Transverse colon (tissue), 4 donors: ENCODE measurements around the gene TSPAN9.

ENCODE experiments used
- EP300 ChIP-seq: sonication (generic); formaldehyde crosslinking; IDR thresholded peaks from one replicate; pipeline ENCODE4 v1.6.1; 2017; ENCODE audit warnings: antibody characterized with exemption, low read depth
- POLR2AphosphoS5 ChIP-seq, 3 donors: sonication (generic); formaldehyde crosslinking; IDR thresholded peaks; one replicate each; pipeline ENCODE4 v1.6.1; 2016; ENCODE audit warnings: antibody characterized with exemption in 3 of 3
- TF ChIP-seq, protein P1 (sequence below), 5 experiments: fragments of 200-600 bp in 3 of 5; fragments of 450-650 bp in 2 of 5; sonication (generic) in 3 of 5; IDR thresholded peaks; 1 replicate in 2 of 5; 2 replicates in 3 of 5; pipeline ENCODE4 v1.5.1; 2016 to 2017; ENCODE audit warnings: antibody characterized with exemption in 5 of 5, inconsistent platforms in 3 of 5, mild to moderate bottlenecking in 2 of 5, moderate library complexity in 1 of 5

GRCh38 chr12:3262470-3262869 is 185.3 kb downstream of the TSPAN9 start:
- TF ChIP-seq, protein P1, sequence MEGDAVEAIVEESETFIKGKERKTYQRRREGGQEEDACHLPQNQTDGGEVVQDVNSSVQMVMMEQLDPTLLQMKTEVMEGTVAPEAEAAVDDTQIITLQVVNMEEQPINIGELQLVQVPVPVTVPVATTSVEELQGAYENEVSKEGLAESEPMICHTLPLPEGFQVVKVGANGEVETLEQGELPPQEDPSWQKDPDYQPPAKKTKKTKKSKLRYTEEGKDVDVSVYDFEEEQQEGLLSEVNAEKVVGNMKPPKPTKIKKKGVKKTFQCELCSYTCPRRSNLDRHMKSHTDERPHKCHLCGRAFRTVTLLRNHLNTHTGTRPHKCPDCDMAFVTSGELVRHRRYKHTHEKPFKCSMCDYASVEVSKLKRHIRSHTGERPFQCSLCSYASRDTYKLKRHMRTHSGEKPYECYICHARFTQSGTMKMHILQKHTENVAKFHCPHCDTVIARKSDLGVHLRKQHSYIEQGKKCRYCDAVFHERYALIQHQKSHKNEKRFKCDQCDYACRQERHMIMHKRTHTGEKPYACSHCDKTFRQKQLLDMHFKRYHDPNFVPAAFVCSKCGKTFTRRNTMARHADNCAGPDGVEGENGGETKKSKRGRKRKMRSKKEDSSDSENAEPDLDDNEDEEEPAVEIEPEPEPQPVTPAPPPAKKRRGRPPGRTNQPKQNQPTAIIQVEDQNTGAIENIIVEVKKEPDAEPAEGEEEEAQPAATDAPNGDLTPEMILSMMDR (IDR thresholded peaks at IDR 0.05): no peak
- TF ChIP-seq EP300 (no peak), POLR2AphosphoS5 (IDR thresholded peaks at IDR 0.05) (no peak)
